Vagina (tissue), 2 donors: ENCODE data around the gene HYAL2.
"Not testable (repeated sequence)": the region's sequence is repeated elsewhere in the genome, so short reads cannot be mapped to it uniquely, and the experiment has no call there.

Experiments
- CTCF ChIP-seq, 3 experiments: fragments of 450-650 bp in 2 of 3; fragments of 200-600 bp in 1 of 3; sonication (generic) in 1 of 3; IDR thresholded peaks; one replicate each; pipeline ENCODE4 v1.5.1; 2017 to 2019; ENCODE audit warnings: antibody characterized with exemption in 3 of 3, mild to moderate bottlenecking in 2 of 3, moderate library complexity in 2 of 3
- POLR2A ChIP-seq, 2 donors: fragments of 450-650 bp; IDR thresholded peaks; one replicate each; pipeline ENCODE4 v1.6.1; 2017; ENCODE audit warnings: antibody characterized with exemption in 2 of 2, mild to moderate bottlenecking in 2 of 2, moderate library complexity in 2 of 2

- not testable (repeated sequence) for TF ChIP-seq CTCF, POLR2A (IDR thresholded peaks at IDR 0.05)
Observed at GRCh38 chr3:50312041-50312440, 10.5 kb downstream of the HYAL2 start.
